ENCODE results near the gene NANOS3. TPM values are rescaled to one million over a fixed set of nuclear protein-coding genes. Genes with fewer than 3 reads are reported as not detected.
A peak's percentile ranks its signal among the peaks of the same experiment; 100 is the strongest.

The NANOS3 gene
- total RNA-seq, 1 donor from 2014 or later, result 2.9 TPM

DNA sequence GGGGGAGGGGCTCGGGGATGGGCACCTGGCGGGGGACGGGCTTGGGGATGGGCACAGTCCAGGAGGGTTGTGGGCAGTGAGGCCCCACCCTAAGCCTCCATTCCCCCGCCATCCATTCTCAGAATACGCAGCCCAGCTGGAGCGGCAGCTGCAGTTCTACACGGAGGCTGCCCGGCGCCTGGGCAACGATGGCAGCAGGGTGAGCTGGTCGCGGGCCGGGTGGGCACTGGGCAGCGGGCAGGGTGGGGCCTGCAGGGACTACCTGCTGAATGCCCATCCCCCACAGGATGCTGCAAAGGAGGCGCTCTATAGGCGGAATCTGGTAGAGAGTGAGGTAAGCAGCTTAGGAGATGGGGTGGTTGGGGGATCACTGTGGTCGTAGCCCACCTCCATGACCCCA is 53.0 kb downstream of the NANOS3 start:
- H3K27me3 Mint-ChIP-seq (ENCODE audit: low read depth, unreplicated experiment), result peaks cover 7% of the 10 kb centered on the region
- no peak overlapping the region for H3K4me2 ChIP-seq (ENCODE audit: low read length)
- H3K4me1 ChIP-seq (ENCODE audit: insufficient read depth, low read length), result no peaks in the 10 kb centered on the region
- H2AFZ ChIP-seq (ENCODE audit: low read depth, low read length), result no peak overlapping the region
- no peak for FAIRE-seq
- H3K9ac ChIP-seq (ENCODE audit: low read length), result no peak overlapping the region
- H3K9me3 Mint-ChIP-seq (ENCODE audit: unreplicated experiment), result peaks cover 2% of the 10 kb centered on the region
- peaks cover 15% of the 10 kb centered on the region for H3K36me3 Mint-ChIP-seq (ENCODE audit: low read depth, unreplicated experiment)
- H3K4me3 Mint-ChIP-seq (ENCODE audit: unreplicated experiment), result no peak overlapping the region
- no peaks in the 10 kb centered on the region for H3K79me2 ChIP-seq (ENCODE audit: insufficient read depth, low read length)
- no peak overlapping the region for H3K27ac ChIP-seq (ENCODE audit: low read depth, low read length)
- no peak overlapping the region for H3K27ac Mint-ChIP-seq (ENCODE audit: unreplicated experiment)
- H4K20me1 ChIP-seq (ENCODE audit: insufficient read depth, low read length), result peaks cover 6% of the 10 kb centered on the region
- H3K27me3 ChIP-seq (ENCODE audit: insufficient read depth, low read length), result peaks cover 4% of the 10 kb centered on the region
- H3K4me3 ChIP-seq (ENCODE audit: insufficient read depth, low read depth, low read length), result no peak overlapping the region
- H3K9me3 ChIP-seq (ENCODE audit: insufficient read depth, low read depth, low read length), result no peaks in the 10 kb centered on the region
- peaks cover under 1% of the 10 kb centered on the region for H3K36me3 ChIP-seq (ENCODE audit: insufficient read depth, low read length)
- no peaks in the 10 kb centered on the region for H3K4me1 Mint-ChIP-seq (ENCODE audit: low read depth, unreplicated experiment)
- TF ChIP-seq, protein P1, sequence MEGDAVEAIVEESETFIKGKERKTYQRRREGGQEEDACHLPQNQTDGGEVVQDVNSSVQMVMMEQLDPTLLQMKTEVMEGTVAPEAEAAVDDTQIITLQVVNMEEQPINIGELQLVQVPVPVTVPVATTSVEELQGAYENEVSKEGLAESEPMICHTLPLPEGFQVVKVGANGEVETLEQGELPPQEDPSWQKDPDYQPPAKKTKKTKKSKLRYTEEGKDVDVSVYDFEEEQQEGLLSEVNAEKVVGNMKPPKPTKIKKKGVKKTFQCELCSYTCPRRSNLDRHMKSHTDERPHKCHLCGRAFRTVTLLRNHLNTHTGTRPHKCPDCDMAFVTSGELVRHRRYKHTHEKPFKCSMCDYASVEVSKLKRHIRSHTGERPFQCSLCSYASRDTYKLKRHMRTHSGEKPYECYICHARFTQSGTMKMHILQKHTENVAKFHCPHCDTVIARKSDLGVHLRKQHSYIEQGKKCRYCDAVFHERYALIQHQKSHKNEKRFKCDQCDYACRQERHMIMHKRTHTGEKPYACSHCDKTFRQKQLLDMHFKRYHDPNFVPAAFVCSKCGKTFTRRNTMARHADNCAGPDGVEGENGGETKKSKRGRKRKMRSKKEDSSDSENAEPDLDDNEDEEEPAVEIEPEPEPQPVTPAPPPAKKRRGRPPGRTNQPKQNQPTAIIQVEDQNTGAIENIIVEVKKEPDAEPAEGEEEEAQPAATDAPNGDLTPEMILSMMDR (IDR thresholded peaks at IDR 0.05; ENCODE audit: insufficient read depth, low read depth, low read length), result no peak
- no peak for TF ChIP-seq EZH2 (IDR thresholded peaks at IDR 0.05; ENCODE audit: insufficient read depth, low read length)
- no peak for DNase-seq (ENCODE audit: low read depth)

Small RNAs within 50 kb of the gene (microRNA-seq; reads per million reads assigned to microRNA genes)
- gene MIR181C (2,263 reads per million, percentile 87 among the genes with 10 or more reads in this experiment), gene MIR181D (1,916 reads per million, percentile 86 among the genes with 10 or more reads in this experiment)

Other genes with a start within 250 kb of the NANOS3 start
- 25.8 and 26.6 TPM in 2 replicates for gene MRI1, start 112.6 kb upstream of the NANOS3 start, total RNA-seq
- 114 and 138 TPM in 2 replicates for gene C19orf53, start 102.7 kb upstream of the NANOS3 start, total RNA-seq
- 9.5 and 10.6 TPM in 2 replicates for gene ZSWIM4, start 81.7 kb upstream of the NANOS3 start, total RNA-seq
- gene BRME1, start 29.0 kb downstream of the NANOS3 start, total RNA-seq, result 0.68 and 0.91 TPM in 2 replicates
- 22.6 and 27.3 TPM in 2 replicates for gene CC2D1A, start 29.1 kb downstream of the NANOS3 start, total RNA-seq
- 3.3 and 3.7 TPM in 2 replicates for gene PODNL1, start 61.3 kb downstream of the NANOS3 start, total RNA-seq
- gene DCAF15, start 75.4 kb downstream of the NANOS3 start, total RNA-seq, result 29.6 and 32.2 TPM in 2 replicates
- gene RFX1, start 129.2 kb downstream of the NANOS3 start, total RNA-seq, result 11.8 and 13.0 TPM in 2 replicates
- gene RLN3, start 151.0 kb downstream of the NANOS3 start, total RNA-seq, result not detected in 2 replicates
- gene IL27RA, start 154.6 kb downstream of the NANOS3 start, total RNA-seq, result 5.7 and 6.3 TPM in 2 replicates
- 1.2 and 1.6 TPM in 2 replicates for gene PALM3, start 184.9 kb downstream of the NANOS3 start, total RNA-seq
- 0.70 and 0.79 TPM in 2 replicates for gene MISP3, start 195.7 kb downstream of the NANOS3 start, total RNA-seq
- not detected in 2 replicates for gene C19orf67, start 208.6 kb downstream of the NANOS3 start, total RNA-seq
- gene SAMD1, start 213.6 kb downstream of the NANOS3 start, total RNA-seq, result 36.8 and 41.7 TPM in 2 replicates
- 80.5 and 82.6 TPM in 2 replicates for gene PRKACA, start 240.6 kb downstream of the NANOS3 start, total RNA-seq